Brain microvascular endothelial cell (primary cell): Measurements from ENCODE around the gene DHRS7B.

Experiments
- DNase-seq: peaks from one replicate; pipeline ENCODE4 v3.0.0-alpha.2; 2020
- H3K27ac ChIP-seq: fragments of 250-450 bp; sonication (Bioruptor Pico); 2 replicates; pipeline ENCODE4 v1.5.1; 2020; ENCODE audit warnings: mild to moderate bottlenecking, moderate library complexity
- H3K27me3 ChIP-seq: fragments of 250-450 bp; sonication (Bioruptor Pico); replicated peaks from 2 replicates; pipeline ENCODE4 v1.5.1; 2020; ENCODE audit warnings: mild to moderate bottlenecking
- H3K36me3 ChIP-seq: fragments of 250-450 bp; sonication (Bioruptor Pico); replicated peaks from 2 replicates; pipeline ENCODE4 v1.5.1; 2020; ENCODE audit warnings: mild to moderate bottlenecking
- H3K4me3 ChIP-seq: 2 replicates; pipeline ENCODE4 v1.5.1; 2011; ENCODE audit warnings: low read depth, mild to moderate bottlenecking, control low read depth, low read length, moderate library complexity
- CTCF ChIP-seq: IDR thresholded peaks from 2 replicates; pipeline ENCODE4 v1.5.1; 2011; ENCODE audit warnings: low read depth, mild to moderate bottlenecking, moderate library complexity, low read length, control low read depth, inconsistent platforms; ENCODE audit errors: missing control alignments
- in situ Hi-C: cut with HindIII; loops from 2 replicates; pipeline ENCODE4 v1.10.0; 2017; ENCODE audit warnings: low sequenced_read_pairs, low pct_ligation_motif_present

The DHRS7B gene

GRCh38 chr17:21208352-21208751 lies 81.6 kb downstream of the DHRS7B start:
- in situ Hi-C loops, result no loop called here
- no peak overlapping the region for H3K27ac ChIP-seq
- no peak for TF ChIP-seq CTCF

GRCh38 chr17:21209511-21210175 lies 82.9 kb downstream of the DHRS7B start:
- H3K27ac ChIP-seq, result no peak overlapping the region
- TF ChIP-seq CTCF, result no peak
- in situ Hi-C loops, result no loop called here
- peaks cover 4% of the 10 kb centered on the region for H3K36me3 ChIP-seq
- no peaks in the 10 kb centered on the region for H3K27me3 ChIP-seq
- no peak for DNase-seq
- H3K4me3 ChIP-seq, result no peak overlapping the region

More at GRCh38 chr17:21208352-21208751, 81.6 kb downstream of the DHRS7B start:
- H3K27me3 ChIP-seq, result no peaks in the 10 kb centered on the region
- H3K4me3 ChIP-seq, result no peak overlapping the region
- peaks cover 4% of the 10 kb centered on the region for H3K36me3 ChIP-seq
- DNase-seq, result no peak

GRCh38 chr17:21210411-21211076 lies 83.8 kb downstream of the DHRS7B start:
- no peaks in the 10 kb centered on the region for H3K27me3 ChIP-seq
- H3K36me3 ChIP-seq, result peaks cover 4% of the 10 kb centered on the region
- DNase-seq, result no peak
- in situ Hi-C loops, result no loop called here
- no peak overlapping the region for H3K27ac ChIP-seq
- TF ChIP-seq CTCF, result no peak
- H3K4me3 ChIP-seq, result no peak overlapping the region

- Histone ChIP-seq H3K4me3 (no peak overlapping the region), H3K36me3 (peaks cover 4% of the 10 kb centered on the region), H3K27ac (no peak overlapping the region), H3K27me3 (no peaks in the 10 kb centered on the region)
- TF ChIP-seq CTCF, result no peak
- in situ Hi-C loops, result no loop called here
- no peak for DNase-seq
Measured at GRCh38 chr17:21211825-21212479, 85.2 kb downstream of the DHRS7B start.

- Histone ChIP-seq H3K27me3 (no peaks in the 10 kb centered on the region), H3K36me3 (peaks cover 4% of the 10 kb centered on the region), H3K27ac (peak overlapping the region; percentile 94), H3K4me3 (peak overlapping the region; percentile 77)
- in situ Hi-C loops, result no loop called here
- no peak for DNase-seq
- no peak for TF ChIP-seq CTCF
Measured at GRCh38 chr17:21212826-21213637, 86.3 kb downstream of the DHRS7B start.
